ENCODE results near the gene IL1RAPL2.

IL1RAPL2 gene

GRCh38 chrX:105564501-105564900, 998.5 kb downstream of the IL1RAPL2 start:
- no peak for DNase-seq (ENCODE audit: low read depth, low spot score)
- H3K36me3 ChIP-seq (ENCODE audit: insufficient read depth, insufficient read length, low read length), result no peaks in the 10 kb centered on the region
- no peak for TF ChIP-seq YY1 (IDR thresholded peaks at IDR 0.05; ENCODE audit: insufficient read depth, insufficient read length)
- no peak for TF ChIP-seq SUZ12 (IDR thresholded peaks at IDR 0.05; ENCODE audit: extremely low read depth, insufficient read depth, insufficient read length)
- TF ChIP-seq ZNF274 (IDR thresholded peaks at IDR 0.05; ENCODE audit: low read depth, low read length), result no peak
- no peaks in the 10 kb centered on the region for H3K27me3 ChIP-seq (ENCODE audit: insufficient read depth, insufficient read length)
- H3K4me1 ChIP-seq (ENCODE audit: insufficient read depth, insufficient read length), result no peaks in the 10 kb centered on the region
- no peaks in the 10 kb centered on the region for H3K9me3 ChIP-seq (ENCODE audit: insufficient read depth, low read length)
- H3K4me3 ChIP-seq (ENCODE audit: insufficient read length, low read depth), result no peak overlapping the region
- H3K9ac ChIP-seq (ENCODE audit: insufficient read length, low read depth), result no peak overlapping the region

- H3K27me3 ChIP-seq (ENCODE audit: insufficient read depth, insufficient read length), result no peaks in the 10 kb centered on the region
- no peak overlapping the region for H3K9ac ChIP-seq (ENCODE audit: insufficient read length, low read depth)
- H3K4me1 ChIP-seq (ENCODE audit: insufficient read depth, insufficient read length), result no peaks in the 10 kb centered on the region
- H3K9me3 ChIP-seq (ENCODE audit: insufficient read depth, low read length), result no peaks in the 10 kb centered on the region
- TF ChIP-seq ZNF274 (IDR thresholded peaks at IDR 0.05; ENCODE audit: low read depth, low read length) (no peak), SUZ12 (IDR thresholded peaks at IDR 0.05; ENCODE audit: extremely low read depth, insufficient read depth, insufficient read length) (no peak), YY1 (IDR thresholded peaks at IDR 0.05; ENCODE audit: insufficient read depth, insufficient read length) (no peak)
- DNase-seq (ENCODE audit: low read depth, low spot score), result no peak
- H3K36me3 ChIP-seq (ENCODE audit: insufficient read depth, insufficient read length, low read length), result no peaks in the 10 kb centered on the region
- H3K4me3 ChIP-seq (ENCODE audit: insufficient read length, low read depth), result no peak overlapping the region
These were observed 999.9 kb downstream of the IL1RAPL2 start for GRCh38 chrX:105565856-105566255.

GRCh38 chrX:105567082-105567481, 1001.1 kb downstream of the IL1RAPL2 start:
- no peak for TF ChIP-seq YY1 (IDR thresholded peaks at IDR 0.05; ENCODE audit: insufficient read depth, insufficient read length)
- no peak for TF ChIP-seq SUZ12 (IDR thresholded peaks at IDR 0.05; ENCODE audit: extremely low read depth, insufficient read depth, insufficient read length)
- no peak for TF ChIP-seq ZNF274 (IDR thresholded peaks at IDR 0.05; ENCODE audit: low read depth, low read length)
- no peaks in the 10 kb centered on the region for H3K36me3 ChIP-seq (ENCODE audit: insufficient read depth, insufficient read length, low read length)
- H3K9me3 ChIP-seq (ENCODE audit: insufficient read depth, low read length), result no peaks in the 10 kb centered on the region
- DNase-seq (ENCODE audit: low read depth, low spot score), result no peak
- no peaks in the 10 kb centered on the region for H3K4me1 ChIP-seq (ENCODE audit: insufficient read depth, insufficient read length)
- H3K9ac ChIP-seq (ENCODE audit: insufficient read length, low read depth), result no peak overlapping the region
- no peaks in the 10 kb centered on the region for H3K27me3 ChIP-seq (ENCODE audit: insufficient read depth, insufficient read length)
- H3K4me3 ChIP-seq (ENCODE audit: insufficient read length, low read depth), result no peak overlapping the region

- DNase-seq (ENCODE audit: low read depth, low spot score), result no peak
- H3K36me3 ChIP-seq (ENCODE audit: insufficient read depth, insufficient read length, low read length), result no peaks in the 10 kb centered on the region
- H3K4me1 ChIP-seq (ENCODE audit: insufficient read depth, insufficient read length), result no peaks in the 10 kb centered on the region
- no peaks in the 10 kb centered on the region for H3K27me3 ChIP-seq (ENCODE audit: insufficient read depth, insufficient read length)
- H3K9me3 ChIP-seq (ENCODE audit: insufficient read depth, low read length), result no peaks in the 10 kb centered on the region
- H3K4me3 ChIP-seq (ENCODE audit: insufficient read length, low read depth), result no peak overlapping the region
- H3K9ac ChIP-seq (ENCODE audit: insufficient read length, low read depth), result no peak overlapping the region
- no peak for TF ChIP-seq YY1 (IDR thresholded peaks at IDR 0.05; ENCODE audit: insufficient read depth, insufficient read length)
- TF ChIP-seq ZNF274 (IDR thresholded peaks at IDR 0.05; ENCODE audit: low read depth, low read length), result no peak
- no peak for TF ChIP-seq SUZ12 (IDR thresholded peaks at IDR 0.05; ENCODE audit: extremely low read depth, insufficient read depth, insufficient read length)
These were observed 1042.7 kb downstream of the IL1RAPL2 start for GRCh38 chrX:105608745-105609144.

- no peaks in the 10 kb centered on the region for H3K4me1 ChIP-seq (ENCODE audit: insufficient read depth, insufficient read length)
These were observed 1043.5 kb downstream of the IL1RAPL2 start for GRCh38 chrX:105609530-105609929.

GRCh38 chrX:105610411-105610810, 1044.4 kb downstream of the IL1RAPL2 start:
- TF ChIP-seq YY1 (IDR thresholded peaks at IDR 0.05; ENCODE audit: insufficient read depth, insufficient read length) (no peak), SUZ12 (IDR thresholded peaks at IDR 0.05; ENCODE audit: extremely low read depth, insufficient read depth, insufficient read length) (no peak), ZNF274 (IDR thresholded peaks at IDR 0.05; ENCODE audit: low read depth, low read length) (no peak)
- Histone ChIP-seq H3K9me3 (ENCODE audit: insufficient read depth, low read length) (no peaks in the 10 kb centered on the region), H3K4me3 (ENCODE audit: insufficient read length, low read depth) (no peak overlapping the region), H3K9ac (ENCODE audit: insufficient read length, low read depth) (no peak overlapping the region), H3K4me1 (ENCODE audit: insufficient read depth, insufficient read length) (no peaks in the 10 kb centered on the region), H3K36me3 (ENCODE audit: insufficient read depth, insufficient read length, low read length) (no peaks in the 10 kb centered on the region), H3K27me3 (ENCODE audit: insufficient read depth, insufficient read length) (no peaks in the 10 kb centered on the region)
- DNase-seq (ENCODE audit: low read depth, low spot score), result no peak

More at GRCh38 chrX:105609530-105609929, 1043.5 kb downstream of the IL1RAPL2 start:
- TF ChIP-seq ZNF274 (IDR thresholded peaks at IDR 0.05; ENCODE audit: low read depth, low read length), result no peak
- no peak for TF ChIP-seq SUZ12 (IDR thresholded peaks at IDR 0.05; ENCODE audit: extremely low read depth, insufficient read depth, insufficient read length)
- no peak for TF ChIP-seq YY1 (IDR thresholded peaks at IDR 0.05; ENCODE audit: insufficient read depth, insufficient read length)
- DNase-seq (ENCODE audit: low read depth, low spot score), result no peak
- Histone ChIP-seq H3K9me3 (ENCODE audit: insufficient read depth, low read length) (no peaks in the 10 kb centered on the region), H3K27me3 (ENCODE audit: insufficient read depth, insufficient read length) (no peaks in the 10 kb centered on the region), H3K36me3 (ENCODE audit: insufficient read depth, insufficient read length, low read length) (no peaks in the 10 kb centered on the region), H3K4me3 (ENCODE audit: insufficient read length, low read depth) (no peak overlapping the region), H3K9ac (ENCODE audit: insufficient read length, low read depth) (no peak overlapping the region)

DNA sequence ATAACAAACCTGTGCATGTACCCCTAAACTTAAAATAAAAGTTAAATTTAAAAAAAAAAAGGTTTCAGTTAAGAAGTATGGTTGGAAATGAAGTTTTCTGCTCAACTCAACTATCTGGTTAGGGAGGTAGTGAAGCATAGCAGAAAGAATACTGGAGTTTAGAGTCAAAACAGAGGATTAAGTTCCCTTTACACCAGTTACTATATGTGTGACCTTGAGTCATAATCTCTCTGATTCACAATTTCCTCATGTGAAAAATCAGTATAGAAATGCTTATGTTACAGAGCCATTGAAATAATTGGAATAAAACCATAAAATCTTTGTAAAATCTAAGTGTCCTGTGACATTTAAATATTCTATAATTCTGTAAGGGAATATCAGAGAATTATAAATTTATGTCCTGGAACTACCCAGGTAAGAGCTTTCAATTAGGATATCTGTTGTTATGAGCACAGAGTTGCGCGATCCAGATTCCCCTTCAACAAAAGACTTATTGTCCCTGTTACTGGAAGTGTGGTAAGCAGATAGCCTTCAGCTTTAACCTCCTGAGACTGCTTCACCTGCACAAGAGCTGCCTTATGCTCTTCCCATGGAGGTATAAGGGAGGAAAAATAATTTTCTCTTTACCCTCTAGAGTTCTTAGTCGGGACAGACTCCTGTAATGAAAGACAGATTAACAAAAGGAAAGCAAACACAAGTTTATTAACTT, 1052.5 kb downstream of the IL1RAPL2 start:
- H3K4me1 ChIP-seq (ENCODE audit: insufficient read depth, insufficient read length), result no peaks in the 10 kb centered on the region
- no peaks in the 10 kb centered on the region for H3K9me3 ChIP-seq (ENCODE audit: insufficient read depth, low read length)
- H3K36me3 ChIP-seq (ENCODE audit: insufficient read depth, insufficient read length, low read length), result no peaks in the 10 kb centered on the region
- H3K27me3 ChIP-seq (ENCODE audit: insufficient read depth, insufficient read length), result no peaks in the 10 kb centered on the region
- DNase-seq (ENCODE audit: low read depth, low spot score), result no peak
- H3K9ac ChIP-seq (ENCODE audit: insufficient read length, low read depth), result no peak overlapping the region
- no peak overlapping the region for H3K4me3 ChIP-seq (ENCODE audit: insufficient read length, low read depth)
- TF ChIP-seq YY1 (IDR thresholded peaks at IDR 0.05; ENCODE audit: insufficient read depth, insufficient read length), result no peak
- TF ChIP-seq ZNF274 (IDR thresholded peaks at IDR 0.05; ENCODE audit: low read depth, low read length), result no peak
- no peak for TF ChIP-seq SUZ12 (IDR thresholded peaks at IDR 0.05; ENCODE audit: extremely low read depth, insufficient read depth, insufficient read length)

Measured in NT2/D1 (cell line).